Cardiac muscle cell (in vitro differentiated cells and primary cell): ENCODE data around the gene PLEKHD1. TPM values are rescaled to one million over a fixed set of nuclear protein-coding genes. Genes with fewer than 3 reads are reported as not detected.

Source experiments
- DNase-seq, 2 donors: peaks; one replicate each; pipeline versions ENCODE4 v3.0.0 to v3.0.0-alpha.2; 2010 to 2017; ENCODE audit warnings: low read depth in 1 of 2, low spot score in 1 of 2
- H3K27ac ChIP-seq: fragments of 200-600 bp; sonication (generic); 2 replicates; pipeline ENCODE4 v1.5.1; 2016
- H3K27me3 ChIP-seq: fragments of 200-600 bp; sonication (generic); 2 replicates; pipeline ENCODE4 v1.6.0; 2016; ENCODE audit warnings: control low read depth
- H3K36me3 ChIP-seq: fragments of 200-600 bp; sonication (generic); 2 replicates; pipeline ENCODE4 v1.5.1; 2016; ENCODE audit warnings: control low read depth
- H3K4me1 ChIP-seq: fragments of 200-600 bp; sonication (generic); 2 replicates; pipeline ENCODE4 v1.8.1; 2017; ENCODE audit warnings: low read depth, mild to moderate bottlenecking, mixed run types
- H3K4me3 ChIP-seq: fragments of 200-600 bp; sonication (generic); 2 replicates; pipeline ENCODE4 v1.5.1; 2016; ENCODE audit warnings: mild to moderate bottlenecking
- H3K9me3 ChIP-seq: fragments of 200-600 bp; sonication (generic); 2 replicates; pipeline ENCODE4 v1.5.1; 2017; ENCODE audit warnings: low read depth, mild to moderate bottlenecking, control low read depth
- CTCF ChIP-seq: IDR thresholded peaks from 2 replicates; pipeline ENCODE4 v1.5.1; 2012; ENCODE audit warnings: low read depth, mild to moderate bottlenecking, low read length
- polyA plus RNA-seq: library from polyadenylated mRNA; unstranded; fragments of >200 nt; fragmentation: Nextera tagmentation; extraction: Ambion mirVana; gene quantifications from 2 replicates; pipeline ENCODE4 v1.2.1, GENCODE V29; 2016
- total RNA-seq: library from RNA; depleted of rRNA; stranded (reverse); fragments of >200 nt; gene quantifications from 2 replicates; pipeline ENCODE4 v1.2.3, GENCODE V29; 2016

The PLEKHD1 gene
- total and polyA plus RNA-seq, 2 experiments from 2014 or later = 0.12 to 0.37 TPM

- peak; percentile 55 to 72 for DNase-seq
- H3K27ac ChIP-seq = no peak overlapping the region
- no peak for TF ChIP-seq CTCF
Observed at GRCh38 chr14:69572030-69572840, 87.7 kb downstream of the PLEKHD1 start.

GRCh38 chr14:69572841-69573135, 88.3 kb downstream of the PLEKHD1 start:
- Histone ChIP-seq H3K4me3 (no peak overlapping the region), H3K27ac (no peak overlapping the region), H3K36me3 (no peaks in the 10 kb centered on the region), H3K27me3 (peaks cover 96% of the 10 kb centered on the region), H3K4me1 (no peaks in the 10 kb centered on the region), H3K9me3 (no peaks in the 10 kb centered on the region)
- DNase-seq = peak in 1 of 2 donors; percentile 14
- no peak for TF ChIP-seq CTCF

More at GRCh38 chr14:69572030-69572840, 87.7 kb downstream of the PLEKHD1 start:
- Histone ChIP-seq H3K36me3 (no peaks in the 10 kb centered on the region), H3K27me3 (peaks cover 99% of the 10 kb centered on the region), H3K9me3 (no peaks in the 10 kb centered on the region), H3K4me3 (peak overlapping the region; percentile 24), H3K4me1 (no peaks in the 10 kb centered on the region)

GRCh38 chr14:69573205-69573830, 88.8 kb downstream of the PLEKHD1 start:
- no peak for DNase-seq
- Histone ChIP-seq H3K27ac (no peak overlapping the region), H3K4me3 (no peak overlapping the region), H3K36me3 (no peaks in the 10 kb centered on the region), H3K27me3 (peaks cover 93% of the 10 kb centered on the region), H3K4me1 (no peaks in the 10 kb centered on the region), H3K9me3 (no peaks in the 10 kb centered on the region)
- TF ChIP-seq CTCF = no peak

- DNase-seq = peak; percentile 10 to 25
- Histone ChIP-seq H3K4me1 (no peaks in the 10 kb centered on the region), H3K9me3 (no peaks in the 10 kb centered on the region), H3K4me3 (no peak overlapping the region), H3K27me3 (peaks cover 88% of the 10 kb centered on the region), H3K36me3 (no peaks in the 10 kb centered on the region), H3K27ac (no peak overlapping the region)
- TF ChIP-seq CTCF = no peak
Observed at GRCh38 chr14:69573831-69574262, 89.3 kb downstream of the PLEKHD1 start.

GRCh38 chr14:69574263-69574953, 89.9 kb downstream of the PLEKHD1 start, which contains the start of gene CCDC177:
Gene CCDC177 (minus strand): TSS chr14:69574871. CDS start chr14:69573622, 1,249 bp downstream.
- Histone ChIP-seq H3K9me3 (no peaks in the 10 kb centered on the region), H3K36me3 (no peaks in the 10 kb centered on the region), H3K27me3 (peaks cover 83% of the 10 kb centered on the region), H3K4me1 (no peaks in the 10 kb centered on the region), H3K4me3 (peak within 1 kb of the TSS; percentile 27), H3K27ac (no peak within 1 kb of the TSS)
- TF ChIP-seq CTCF = peak; percentile 99
- peak; percentile 67 to 78 for DNase-seq
